ENCODE results near the gene OBSL1. TPM values are rescaled to one million over a fixed set of nuclear protein-coding genes. Genes with fewer than 3 reads are reported as not detected.

OBSL1 gene
- total RNA-seq, 4 donors from 2014 or later: 37.5 to 118 (median 51.6) TPM

- TF ChIP-seq CTCF (IDR thresholded peaks at IDR 0.05; ENCODE audit: low read depth): no peak
Observed at GRCh38 chr2:219533930-219534661, 37.2 kb downstream of the OBSL1 start.

GRCh38 chr2:219532378-219532649 is 39.0 kb downstream of the OBSL1 start:
- TF ChIP-seq CTCF (IDR thresholded peaks at IDR 0.05; ENCODE audit: low read depth): no peak

GRCh38 chr2:219531639-219532377 is 39.5 kb downstream of the OBSL1 start:
- TF ChIP-seq CTCF (IDR thresholded peaks at IDR 0.05; ENCODE audit: low read depth): no peak

GRCh38 chr2:219530048-219530963 is 41.0 kb downstream of the OBSL1 start:
- TF ChIP-seq CTCF (IDR thresholded peaks at IDR 0.05; ENCODE audit: low read depth): no peak

GRCh38 chr2:219527472-219527871 is 43.9 kb downstream of the OBSL1 start:
- no peak for TF ChIP-seq CTCF (IDR thresholded peaks at IDR 0.05; ENCODE audit: low read depth)

GRCh38 chr2:219527076-219527394 is 44.3 kb downstream of the OBSL1 start:
- no peak for TF ChIP-seq CTCF (IDR thresholded peaks at IDR 0.05; ENCODE audit: low read depth)
